ENCODE measurements around the gene ASF1A. TPM values are rescaled to one million over a fixed set of nuclear protein-coding genes. Genes with fewer than 3 reads are reported as not detected.

ASF1A gene
- total and polyA plus RNA-seq, 2 experiments from 2014 or later = 23.0 to 32.7 TPM

DNA sequence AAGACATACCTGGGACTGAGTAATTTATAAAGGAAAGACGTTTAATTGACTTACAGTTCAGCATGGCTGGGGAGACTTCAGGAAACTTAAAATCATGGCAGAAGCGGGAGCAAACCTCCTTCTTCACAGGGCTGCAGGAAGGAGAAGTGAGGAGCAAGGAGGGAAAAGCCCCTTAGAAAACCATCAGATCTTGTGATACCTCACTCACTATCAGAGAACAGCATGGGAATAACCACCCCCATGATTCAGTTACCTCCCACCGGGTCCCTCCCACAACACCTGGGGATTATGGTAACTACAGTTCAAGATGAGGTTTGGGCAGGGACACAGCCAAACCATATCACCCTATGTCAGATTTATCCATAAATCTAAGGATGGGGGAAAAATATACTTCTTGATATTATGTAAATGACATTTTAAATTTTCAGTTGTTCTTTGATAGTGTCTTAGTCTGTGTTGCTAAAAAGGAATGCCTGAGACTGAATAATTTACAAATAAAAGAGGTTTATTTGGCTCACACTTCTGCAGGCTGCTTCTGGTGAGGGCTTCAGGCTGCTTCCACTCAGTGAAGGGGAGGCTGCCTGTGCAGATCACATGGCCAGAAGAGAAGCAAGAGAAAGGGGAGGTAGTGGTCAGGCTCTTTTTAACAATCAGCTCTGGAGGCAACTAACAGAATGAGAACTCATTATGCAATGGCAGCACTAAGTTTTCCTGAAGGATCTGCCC, 42.2 kb downstream of the ASF1A start:
- no peak overlapping the region for H3K27ac ChIP-seq

DNA sequence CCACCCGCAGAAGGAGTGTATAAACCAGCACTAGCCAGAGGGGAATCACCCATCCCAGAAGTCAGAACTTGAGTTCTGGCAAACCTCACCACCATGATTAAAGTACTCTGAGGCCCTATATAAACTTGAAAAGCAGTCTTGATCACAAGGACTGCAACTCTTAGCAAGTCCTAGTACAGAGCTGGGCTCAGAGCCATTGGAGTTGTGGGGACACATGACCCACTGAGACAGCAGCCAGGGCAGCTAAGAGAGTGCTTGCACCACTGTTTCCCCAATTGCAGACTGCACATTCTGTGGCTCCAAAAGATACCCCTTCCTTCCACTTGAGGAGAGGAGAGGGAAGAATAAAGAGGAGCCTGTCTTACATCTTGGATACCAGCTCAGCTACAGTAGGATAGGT, 45.7 kb downstream of the ASF1A start:
- peaks cover 24% of the 10 kb centered on the region for H3K79me2 ChIP-seq
- H3K4me2 ChIP-seq = no peak overlapping the region
- WGBS (ENCODE audit: low lambda C conversion rate, missing lambda C conversion rate) = 83% methylated on average over 1 of the region's 1 CpG

More for the DNA sequence above, 42.2 kb downstream of the ASF1A start:
- DNase-seq (ENCODE audit: low spot score) = no peak
- peaks cover 47% of the 10 kb centered on the region for H3K79me2 ChIP-seq
- H3K27me3 ChIP-seq = no peaks in the 10 kb centered on the region
- H4K20me1 ChIP-seq (ENCODE audit: insufficient read depth, poor library complexity, severe bottlenecking) = no peaks in the 10 kb centered on the region
- no peak overlapping the region for H3K4me3 ChIP-seq
- no peaks in the 10 kb centered on the region for H3K9me3 ChIP-seq (ENCODE audit: low read depth)
- WGBS (ENCODE audit: low lambda C conversion rate, missing lambda C conversion rate) = 72% methylated on average over 3 of the region's 3 CpGs
- H3K4me1 ChIP-seq (ENCODE audit: insufficient read depth) = peaks cover 7% of the 10 kb centered on the region
- no peaks in the 10 kb centered on the region for H3K9me2 ChIP-seq (replicated peaks; ENCODE audit: insufficient read depth)
- H3K4me2 ChIP-seq = peak overlapping the region; percentile 81
- TF ChIP-seq EZH2phosphoT487 (IDR thresholded peaks at IDR 0.05; ENCODE audit: low read depth, severe bottlenecking, unreplicated experiment) = no peak
- TF ChIP-seq, protein P1, sequence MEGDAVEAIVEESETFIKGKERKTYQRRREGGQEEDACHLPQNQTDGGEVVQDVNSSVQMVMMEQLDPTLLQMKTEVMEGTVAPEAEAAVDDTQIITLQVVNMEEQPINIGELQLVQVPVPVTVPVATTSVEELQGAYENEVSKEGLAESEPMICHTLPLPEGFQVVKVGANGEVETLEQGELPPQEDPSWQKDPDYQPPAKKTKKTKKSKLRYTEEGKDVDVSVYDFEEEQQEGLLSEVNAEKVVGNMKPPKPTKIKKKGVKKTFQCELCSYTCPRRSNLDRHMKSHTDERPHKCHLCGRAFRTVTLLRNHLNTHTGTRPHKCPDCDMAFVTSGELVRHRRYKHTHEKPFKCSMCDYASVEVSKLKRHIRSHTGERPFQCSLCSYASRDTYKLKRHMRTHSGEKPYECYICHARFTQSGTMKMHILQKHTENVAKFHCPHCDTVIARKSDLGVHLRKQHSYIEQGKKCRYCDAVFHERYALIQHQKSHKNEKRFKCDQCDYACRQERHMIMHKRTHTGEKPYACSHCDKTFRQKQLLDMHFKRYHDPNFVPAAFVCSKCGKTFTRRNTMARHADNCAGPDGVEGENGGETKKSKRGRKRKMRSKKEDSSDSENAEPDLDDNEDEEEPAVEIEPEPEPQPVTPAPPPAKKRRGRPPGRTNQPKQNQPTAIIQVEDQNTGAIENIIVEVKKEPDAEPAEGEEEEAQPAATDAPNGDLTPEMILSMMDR (IDR thresholded peaks at IDR 0.05; ENCODE audit: poor library complexity) = no peak
- no peaks in the 10 kb centered on the region for H3K36me3 ChIP-seq (replicated peaks; ENCODE audit: insufficient read depth, low read depth)
- no peak overlapping the region for H2AFZ ChIP-seq

GRCh38 chr6:118940770-118941169, 46.8 kb downstream of the ASF1A start:
- WGBS (ENCODE audit: low lambda C conversion rate, missing lambda C conversion rate) = 100% methylated on average over 2 of the region's 2 CpGs
- Histone ChIP-seq H3K4me2 (no peak overlapping the region), H4K20me1 (ENCODE audit: insufficient read depth, poor library complexity, severe bottlenecking) (no peaks in the 10 kb centered on the region), H3K27ac (no peak overlapping the region), H2AFZ (no peak overlapping the region), H3K9me3 (ENCODE audit: low read depth) (no peaks in the 10 kb centered on the region), H3K4me1 (ENCODE audit: insufficient read depth) (no peaks in the 10 kb centered on the region), H3K79me2 (peaks cover 19% of the 10 kb centered on the region), H3K4me3 (no peak overlapping the region), H3K27me3 (no peaks in the 10 kb centered on the region), H3K36me3 (replicated peaks; ENCODE audit: insufficient read depth, low read depth) (no peaks in the 10 kb centered on the region), H3K9me2 (replicated peaks; ENCODE audit: insufficient read depth) (no peaks in the 10 kb centered on the region)
- DNase-seq (ENCODE audit: low spot score) = no peak
- no peak for TF ChIP-seq EZH2 (IDR thresholded peaks at IDR 0.05; ENCODE audit: borderline replicate concordance)
- TF ChIP-seq, protein P1 (IDR thresholded peaks at IDR 0.05; ENCODE audit: poor library complexity) = no peak
- TF ChIP-seq EZH2phosphoT487 (IDR thresholded peaks at IDR 0.05; ENCODE audit: low read depth, severe bottlenecking, unreplicated experiment) = no peak

More for the DNA sequence above, 45.7 kb downstream of the ASF1A start:
- H3K36me3 ChIP-seq (replicated peaks; ENCODE audit: insufficient read depth, low read depth) = no peaks in the 10 kb centered on the region
- H2AFZ ChIP-seq = no peak overlapping the region
- no peaks in the 10 kb centered on the region for H4K20me1 ChIP-seq (ENCODE audit: insufficient read depth, poor library complexity, severe bottlenecking)
- TF ChIP-seq EZH2phosphoT487 (IDR thresholded peaks at IDR 0.05; ENCODE audit: low read depth, severe bottlenecking, unreplicated experiment) (no peak), EZH2 (IDR thresholded peaks at IDR 0.05; ENCODE audit: borderline replicate concordance) (no peak)
- TF ChIP-seq, protein P1 (IDR thresholded peaks at IDR 0.05; ENCODE audit: poor library complexity) = no peak
- no peaks in the 10 kb centered on the region for H3K9me2 ChIP-seq (replicated peaks; ENCODE audit: insufficient read depth)
- no peak overlapping the region for H3K4me3 ChIP-seq
- H3K27ac ChIP-seq = no peak overlapping the region
- H3K4me1 ChIP-seq (ENCODE audit: insufficient read depth) = no peaks in the 10 kb centered on the region
- H3K27me3 ChIP-seq = no peaks in the 10 kb centered on the region
- DNase-seq (ENCODE audit: low spot score) = no peak
- no peaks in the 10 kb centered on the region for H3K9me3 ChIP-seq (ENCODE audit: low read depth)

Measured in hepatocyte (in vitro differentiated cells).